ENCODE data around the gene MSANTD1.

Gene MSANTD1

GRCh38 chr4:3220476-3221183 is 28.3 kb upstream of the MSANTD1 start:
- no peak for DNase-seq (ENCODE audit: low read depth, low spot score)
- TF ChIP-seq EZH2 (IDR thresholded peaks at IDR 0.05) (no peak), POLR2AphosphoS5 (IDR thresholded peaks at IDR 0.05; ENCODE audit: borderline replicate concordance, low read depth, low read length) (no peak), FOXP2 (optimal IDR thresholded peaks at IDR 0.05; ENCODE audit: control extremely low read depth, extremely low read length, insufficient read depth) (no peak)
- Histone ChIP-seq H3K36me3 (ENCODE audit: insufficient read depth, low read length) (peaks cover 60% of the 10 kb centered on the region), H3K9me3 (ENCODE audit: low read depth, low read length) (no peaks in the 10 kb centered on the region), H3K9ac (ENCODE audit: insufficient read length) (no peak overlapping the region), H3K4me3 (no peak overlapping the region), H3K27ac (no peak overlapping the region)

- H3K9ac ChIP-seq (ENCODE audit: insufficient read length), result no peak overlapping the region
- H3K4me3 ChIP-seq, result no peak overlapping the region
- peaks cover 56% of the 10 kb centered on the region for H3K36me3 ChIP-seq (ENCODE audit: insufficient read depth, low read length)
- DNase-seq (ENCODE audit: low read depth, low spot score), result no peak
- no peak overlapping the region for H3K27ac ChIP-seq
- H3K9me3 ChIP-seq (ENCODE audit: low read depth, low read length), result no peaks in the 10 kb centered on the region
- TF ChIP-seq FOXP2 (optimal IDR thresholded peaks at IDR 0.05; ENCODE audit: control extremely low read depth, extremely low read length, insufficient read depth) (no peak), POLR2AphosphoS5 (IDR thresholded peaks at IDR 0.05; ENCODE audit: borderline replicate concordance, low read depth, low read length) (no peak), EZH2 (IDR thresholded peaks at IDR 0.05) (no peak)
Measured at GRCh38 chr4:3221184-3221494, 27.8 kb upstream of the MSANTD1 start.

GRCh38 chr4:3221996-3222395 is 27.0 kb upstream of the MSANTD1 start:
- H3K36me3 ChIP-seq (ENCODE audit: insufficient read depth, low read length), result peaks cover 52% of the 10 kb centered on the region
- TF ChIP-seq POLR2AphosphoS5 (IDR thresholded peaks at IDR 0.05; ENCODE audit: borderline replicate concordance, low read depth, low read length), result no peak
- TF ChIP-seq FOXP2 (optimal IDR thresholded peaks at IDR 0.05; ENCODE audit: control extremely low read depth, extremely low read length, insufficient read depth), result no peak

DNA sequence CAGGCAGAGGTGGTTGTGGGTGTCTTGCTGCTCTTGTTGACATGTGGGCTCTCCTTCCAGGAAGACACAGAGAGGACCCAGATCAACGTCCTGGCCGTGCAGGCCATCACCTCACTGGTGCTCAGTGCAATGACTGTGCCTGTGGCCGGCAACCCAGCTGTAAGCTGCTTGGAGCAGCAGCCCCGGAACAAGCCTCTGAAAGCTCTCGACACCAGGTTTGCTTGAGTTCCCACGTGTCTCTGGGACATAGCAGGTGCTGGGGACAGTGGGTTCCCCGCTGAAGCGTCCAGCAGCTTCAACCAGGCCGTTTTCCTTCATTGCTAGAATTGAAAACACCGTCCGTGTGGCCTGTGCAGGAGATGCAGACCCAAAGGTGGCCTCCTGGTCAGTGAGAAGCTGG is 25.6 kb upstream of the MSANTD1 start:
- TF ChIP-seq FOXP2 (optimal IDR thresholded peaks at IDR 0.05; ENCODE audit: control extremely low read depth, extremely low read length, insufficient read depth) (no peak), POLR2AphosphoS5 (IDR thresholded peaks at IDR 0.05; ENCODE audit: borderline replicate concordance, low read depth, low read length) (no peak), EZH2 (IDR thresholded peaks at IDR 0.05) (no peak)
- Histone ChIP-seq H3K4me3 (no peak overlapping the region), H3K9me3 (ENCODE audit: low read depth, low read length) (no peaks in the 10 kb centered on the region), H3K27ac (no peak overlapping the region), H3K9ac (ENCODE audit: insufficient read length) (no peak overlapping the region), H3K36me3 (ENCODE audit: insufficient read depth, low read length) (peaks cover 47% of the 10 kb centered on the region)
- no peak for DNase-seq (ENCODE audit: low read depth, low spot score)

More at GRCh38 chr4:3221996-3222395, 27.0 kb upstream of the MSANTD1 start:
- no peak overlapping the region for H3K9ac ChIP-seq (ENCODE audit: insufficient read length)
- no peak overlapping the region for H3K27ac ChIP-seq
- H3K4me3 ChIP-seq, result no peak overlapping the region
- no peak for DNase-seq (ENCODE audit: low read depth, low spot score)
- H3K9me3 ChIP-seq (ENCODE audit: low read depth, low read length), result no peaks in the 10 kb centered on the region

DNA sequence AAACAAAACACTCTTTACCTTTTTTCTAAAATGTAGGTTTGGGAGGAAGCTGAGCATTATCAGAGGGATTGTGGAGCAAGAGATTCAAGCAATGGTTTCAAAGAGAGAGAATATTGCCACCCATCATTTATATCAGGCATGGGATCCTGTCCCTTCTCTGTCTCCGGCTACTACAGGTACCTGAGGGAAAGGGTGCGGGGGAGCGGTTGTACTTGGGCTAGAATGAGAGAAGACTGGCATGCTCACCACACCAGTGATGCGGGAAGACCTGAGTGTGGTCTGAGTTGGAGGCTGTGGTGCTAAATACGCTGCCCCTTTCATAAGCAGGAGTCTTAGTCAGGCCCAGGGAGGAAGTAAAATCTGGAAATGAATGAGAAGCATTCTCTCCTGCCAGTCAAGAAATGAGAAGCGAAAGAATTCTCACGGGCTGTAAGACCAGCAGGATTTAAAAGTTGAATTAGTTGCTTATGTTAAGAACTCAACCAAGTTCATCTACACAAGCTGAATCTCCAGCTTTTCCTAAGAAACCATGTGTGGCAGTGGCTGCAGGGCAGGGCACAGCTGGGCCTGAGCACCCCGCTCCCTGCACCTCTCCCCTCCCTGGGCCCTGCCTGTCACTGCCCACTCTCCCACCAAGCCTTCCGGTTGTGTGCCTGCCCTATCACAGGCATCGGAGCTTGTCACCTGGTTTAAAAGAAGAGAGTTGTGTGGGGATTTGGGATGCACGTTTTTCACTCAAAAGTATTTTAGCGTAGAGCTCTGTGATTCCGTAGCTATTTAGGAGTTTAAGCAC is 24.8 kb upstream of the MSANTD1 start:
- no peak for DNase-seq (ENCODE audit: low read depth, low spot score)
- Histone ChIP-seq H3K9me3 (ENCODE audit: low read depth, low read length) (no peaks in the 10 kb centered on the region), H3K36me3 (ENCODE audit: insufficient read depth, low read length) (peaks cover 55% of the 10 kb centered on the region), H3K4me3 (no peak overlapping the region), H3K9ac (ENCODE audit: insufficient read length) (no peak overlapping the region), H3K27ac (no peak overlapping the region)
- TF ChIP-seq EZH2 (IDR thresholded peaks at IDR 0.05), result no peak

- H3K27ac ChIP-seq, result no peak overlapping the region
- H3K9ac ChIP-seq (ENCODE audit: insufficient read length), result no peak overlapping the region
- DNase-seq (ENCODE audit: low read depth, low spot score), result no peak
- no peak overlapping the region for H3K4me3 ChIP-seq
- TF ChIP-seq POLR2AphosphoS5 (IDR thresholded peaks at IDR 0.05; ENCODE audit: borderline replicate concordance, low read depth, low read length), result no peak
- peaks cover 63% of the 10 kb centered on the region for H3K36me3 ChIP-seq (ENCODE audit: insufficient read depth, low read length)
- H3K9me3 ChIP-seq (ENCODE audit: low read depth, low read length), result no peaks in the 10 kb centered on the region
Measured at GRCh38 chr4:3225071-3225850, 23.7 kb upstream of the MSANTD1 start.

DNA sequence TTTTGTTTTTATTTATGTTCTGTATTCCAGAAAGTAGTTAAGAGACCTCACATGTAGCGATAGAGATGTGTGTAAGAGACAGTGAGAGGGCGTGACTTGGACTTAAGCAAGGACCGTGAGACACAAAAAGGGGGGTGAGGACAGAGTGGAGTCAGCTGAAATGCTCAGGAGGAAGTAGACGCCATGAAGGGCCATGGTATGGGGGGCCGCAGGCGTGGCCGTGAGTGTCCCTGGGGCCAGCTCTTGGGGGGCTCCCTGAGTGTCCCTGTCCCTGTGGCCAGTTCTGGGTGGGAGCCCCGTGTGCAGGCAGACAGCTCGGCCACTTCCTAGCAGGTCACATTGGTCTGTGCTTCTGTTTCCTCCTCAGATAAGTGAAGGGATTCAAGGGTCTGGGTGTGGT is 23.0 kb upstream of the MSANTD1 start:
- Histone ChIP-seq H3K27ac (no peak overlapping the region), H3K36me3 (ENCODE audit: insufficient read depth, low read length) (peaks cover 63% of the 10 kb centered on the region; the same call in 1 of the 2 replicates), H3K4me3 (no peak overlapping the region), H3K9me3 (ENCODE audit: low read depth, low read length) (no peaks in the 10 kb centered on the region), H3K9ac (ENCODE audit: insufficient read length) (no peak overlapping the region)
- no peak for TF ChIP-seq POLR2AphosphoS5 (IDR thresholded peaks at IDR 0.05; ENCODE audit: borderline replicate concordance, low read depth, low read length)
- TF ChIP-seq FOXP2 (optimal IDR thresholded peaks at IDR 0.05; ENCODE audit: control extremely low read depth, extremely low read length, insufficient read depth), result no peak
- TF ChIP-seq EZH2 (IDR thresholded peaks at IDR 0.05), result no peak
- DNase-seq (ENCODE audit: low read depth, low spot score), result no peak

- DNase-seq (ENCODE audit: low read depth, low spot score), result no peak
- TF ChIP-seq POLR2AphosphoS5 (IDR thresholded peaks at IDR 0.05; ENCODE audit: borderline replicate concordance, low read depth, low read length) (no peak), FOXP2 (optimal IDR thresholded peaks at IDR 0.05; ENCODE audit: control extremely low read depth, extremely low read length, insufficient read depth) (no peak), EZH2 (IDR thresholded peaks at IDR 0.05) (no peak)
- peaks cover 62% of the 10 kb centered on the region; the same call in 1 of the 2 replicates for H3K36me3 ChIP-seq (ENCODE audit: insufficient read depth, low read length)
- H3K9me3 ChIP-seq (ENCODE audit: low read depth, low read length), result no peaks in the 10 kb centered on the region
- H3K9ac ChIP-seq (ENCODE audit: insufficient read length), result no peak overlapping the region
- H3K4me3 ChIP-seq, result no peak overlapping the region
- no peak overlapping the region for H3K27ac ChIP-seq
Measured at GRCh38 chr4:3226467-3226866, 22.5 kb upstream of the MSANTD1 start.
